ENCODE results near the gene IKBKG.
"Not testable (repeated sequence)": the region's sequence is repeated elsewhere in the genome, so short reads cannot be mapped to it uniquely, and the experiment has no call there.

IKBKG gene

DNA sequence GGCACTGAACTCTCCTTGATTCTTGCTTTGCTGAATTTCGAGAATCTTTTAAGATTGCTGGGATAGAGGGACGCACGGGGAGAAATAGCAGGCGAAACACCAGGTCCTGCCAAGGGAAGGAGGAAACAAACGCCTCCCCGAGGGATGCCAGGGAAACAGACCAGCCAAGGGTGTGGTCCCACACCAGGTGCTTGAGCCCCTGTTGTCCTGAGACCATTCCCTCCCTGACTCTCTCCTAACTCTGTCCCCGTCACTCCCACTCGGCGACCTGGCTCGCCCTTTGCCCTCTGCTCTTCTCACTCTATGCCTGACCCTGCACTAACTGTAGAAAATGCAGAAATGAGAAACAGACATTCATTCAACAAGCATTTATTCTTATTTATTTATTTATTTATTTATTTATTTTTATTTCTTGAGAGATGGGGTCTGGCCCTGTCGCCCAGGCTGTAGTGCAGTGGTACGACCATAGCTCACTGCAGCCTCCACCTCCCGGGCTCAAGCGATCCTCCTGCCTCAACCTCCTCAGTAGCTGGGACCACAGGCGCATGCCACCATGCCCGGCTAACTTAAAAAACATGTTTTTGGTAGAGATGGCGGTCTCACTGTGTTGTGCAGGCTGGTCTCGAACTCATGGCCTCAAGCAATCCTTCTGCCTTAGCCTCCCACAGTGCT is 55.5 kb downstream of the IKBKG start:
- CTCF ChIA-PET = no interaction called here
- Histone ChIP-seq H3K27me3 (replicated peaks in 2 of 5; ENCODE audit: control insufficient read depth in 4 of 5, insufficient read depth in 5 of 5, low read length in 4 of 5) (no peaks in the 10 kb centered on the region), H3K4me1 (ENCODE audit: control extremely low read depth in 1 of 4, control insufficient read depth in 4 of 4, insufficient read depth in 4 of 4, low read length in 3 of 4) (peaks cover 0 to 26% (median 16%) of the 10 kb centered on the region in 4 experiments), H3K4me3 (ENCODE audit: control insufficient read depth in 1 of 7, extremely low read depth in 1 of 7, insufficient read depth in 4 of 7, low read depth in 2 of 7, low read length in 6 of 7) (no peak overlapping the region), H3K27ac (ENCODE audit: insufficient read depth in 1 of 2, low read depth in 1 of 2, low read length in 2 of 2, poor library complexity in 1 of 2, severe bottlenecking in 2 of 2) (no peak overlapping the region), H3K9me3 (ENCODE audit: control extremely low read depth in 1 of 5, control insufficient read depth in 4 of 5, insufficient read depth in 2 of 5, low read depth in 1 of 5, low read length in 4 of 5) (no peaks in the 10 kb centered on the region), H3K36me3 (ENCODE audit: control insufficient read depth in 4 of 4, insufficient read depth in 4 of 4, low read length in 3 of 4) (no peaks in the 10 kb centered on the region)
- POLR2A ChIA-PET = no interaction called here
- 90% methylated on average over 16 of the region's 18 CpGs for WGBS (ENCODE audit: insufficient coverage)
- no peak for DNase-seq

- no peaks in the 10 kb centered on the region for H3K36me3 ChIP-seq (ENCODE audit: control insufficient read depth in 4 of 4, insufficient read depth in 4 of 4, low read length in 3 of 4)
- H3K4me1 ChIP-seq (ENCODE audit: control extremely low read depth in 1 of 4, control insufficient read depth in 4 of 4, insufficient read depth in 4 of 4, low read length in 3 of 4) = peaks cover 0 to 26% (median 16%) of the 10 kb centered on the region in 4 experiments
- H3K27ac ChIP-seq (ENCODE audit: insufficient read depth in 1 of 2, low read depth in 1 of 2, low read length in 2 of 2, poor library complexity in 1 of 2, severe bottlenecking in 2 of 2) = no peak overlapping the region
- POLR2A ChIA-PET = no interaction called here
- CTCF ChIA-PET = no interaction called here
- WGBS (ENCODE audit: insufficient coverage) = 85% methylated on average over 9 of the region's 13 CpGs
- H3K9me3 ChIP-seq (ENCODE audit: control extremely low read depth in 1 of 5, control insufficient read depth in 4 of 5, insufficient read depth in 2 of 5, low read depth in 1 of 5, low read length in 4 of 5) = no peaks in the 10 kb centered on the region
- peak; percentile 56 to 91 (median 88) for DNase-seq
- no peak overlapping the region for H3K4me3 ChIP-seq (ENCODE audit: control insufficient read depth in 1 of 7, extremely low read depth in 1 of 7, insufficient read depth in 4 of 7, low read depth in 2 of 7, low read length in 6 of 7)
- H3K27me3 ChIP-seq (replicated peaks in 2 of 5; ENCODE audit: control insufficient read depth in 4 of 5, insufficient read depth in 5 of 5, low read length in 4 of 5) = no peaks in the 10 kb centered on the region
Observed at GRCh38 chrX:154603438-154604430, 56.3 kb downstream of the IKBKG start.

- Histone ChIP-seq H3K36me3 (ENCODE audit: control insufficient read depth in 4 of 4, insufficient read depth in 4 of 4, low read length in 3 of 4) (no peaks in the 10 kb centered on the region), H3K4me1 (ENCODE audit: control extremely low read depth in 1 of 4, control insufficient read depth in 4 of 4, insufficient read depth in 4 of 4, low read length in 3 of 4) (peaks cover 0 to 15% (median 5%) of the 10 kb centered on the region in 4 experiments), H3K27ac (ENCODE audit: insufficient read depth in 1 of 2, low read depth in 1 of 2, low read length in 2 of 2, poor library complexity in 1 of 2, severe bottlenecking in 2 of 2) (no peak overlapping the region), H3K4me3 (ENCODE audit: control insufficient read depth in 1 of 7, extremely low read depth in 1 of 7, insufficient read depth in 4 of 7, low read depth in 2 of 7, low read length in 6 of 7) (no peak overlapping the region), H3K27me3 (replicated peaks in 2 of 5; ENCODE audit: control insufficient read depth in 4 of 5, insufficient read depth in 5 of 5, low read length in 4 of 5) (no peaks in the 10 kb centered on the region), H3K9me3 (ENCODE audit: control extremely low read depth in 1 of 5, control insufficient read depth in 4 of 5, insufficient read depth in 2 of 5, low read depth in 1 of 5, low read length in 4 of 5) (no peaks in the 10 kb centered on the region)
- DNase-seq = no peak
- CTCF ChIA-PET = no interaction called here
- POLR2A ChIA-PET = no interaction called here
- 92% methylated on average over 5 of the region's 6 CpGs for WGBS (ENCODE audit: insufficient coverage)
Observed at GRCh38 chrX:154605566-154605965, 58.1 kb downstream of the IKBKG start.

DNA sequence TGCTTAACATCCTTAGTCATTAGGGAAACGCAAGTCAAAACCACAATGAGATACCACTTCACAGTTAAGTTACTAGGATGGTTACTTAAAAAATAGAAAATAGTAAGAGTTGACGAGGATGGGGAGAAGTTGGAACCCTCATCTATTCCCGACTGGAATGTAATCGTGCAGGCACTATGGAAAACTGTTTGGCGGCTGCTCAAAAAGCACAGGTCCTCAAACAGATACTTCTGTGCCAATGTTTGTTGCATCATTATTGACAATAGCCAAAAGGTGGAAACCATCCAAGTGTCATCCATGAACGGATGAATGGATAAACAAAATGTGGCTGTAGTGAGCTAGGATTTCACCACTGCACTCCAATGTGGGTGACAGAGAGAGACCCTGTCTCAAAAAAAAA is 60.0 kb downstream of the IKBKG start:
- WGBS (ENCODE audit: insufficient coverage) = 94% methylated on average over 4 of the region's 6 CpGs
- no peaks in the 10 kb centered on the region for H3K36me3 ChIP-seq (ENCODE audit: control insufficient read depth in 4 of 4, insufficient read depth in 4 of 4, low read length in 3 of 4)

DNA sequence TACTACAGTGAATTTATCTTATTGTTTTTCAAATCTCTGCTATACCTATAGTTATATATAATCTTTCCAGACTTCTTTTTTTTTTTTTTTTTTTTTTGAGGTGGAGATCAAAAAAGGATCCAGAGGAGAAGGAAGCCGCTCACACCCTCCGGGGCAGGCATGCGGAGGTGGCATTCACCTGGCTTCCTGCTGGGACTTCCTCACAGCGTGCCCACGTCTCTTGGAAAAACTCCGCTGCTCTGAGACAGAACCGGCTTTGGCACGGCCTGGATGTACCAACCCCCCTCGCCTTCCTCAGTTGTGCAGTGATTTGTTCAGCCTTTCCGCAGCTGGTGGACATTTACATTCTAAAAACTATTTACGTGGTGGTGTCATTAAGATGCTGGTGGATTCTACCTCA is 60.6 kb downstream of the IKBKG start:
- H3K9me3 ChIP-seq (ENCODE audit: control extremely low read depth in 1 of 5, control insufficient read depth in 4 of 5, insufficient read depth in 2 of 5, low read depth in 1 of 5, low read length in 4 of 5); H3K27me3 ChIP-seq (replicated peaks in 2 of 5; ENCODE audit: control insufficient read depth in 4 of 5, insufficient read depth in 5 of 5, low read length in 4 of 5); H3K4me3 ChIP-seq (ENCODE audit: control insufficient read depth in 1 of 7, extremely low read depth in 1 of 7, insufficient read depth in 4 of 7, low read depth in 2 of 7, low read length in 6 of 7); H3K36me3 ChIP-seq (ENCODE audit: control insufficient read depth in 4 of 4, insufficient read depth in 4 of 4, low read length in 3 of 4); H3K27ac ChIP-seq (ENCODE audit: insufficient read depth in 1 of 2, low read depth in 1 of 2, low read length in 2 of 2, poor library complexity in 1 of 2, severe bottlenecking in 2 of 2); POLR2A ChIA-PET; DNase-seq; CTCF ChIA-PET: not testable (repeated sequence)
- peaks cover 0 to 13% (median 5%) of the 10 kb centered on the region in 4 experiments for H3K4me1 ChIP-seq (ENCODE audit: control extremely low read depth in 1 of 4, control insufficient read depth in 4 of 4, insufficient read depth in 4 of 4, low read length in 3 of 4)
- WGBS (ENCODE audit: insufficient coverage) = no CpG with 5 or more reads among the region's 11 CpGs

More for the DNA sequence above, 60.0 kb downstream of the IKBKG start:
- peak in 2 of 3 donors; percentile 36 to 44 for DNase-seq
- peaks cover 0 to 15% (median 5%) of the 10 kb centered on the region in 4 experiments for H3K4me1 ChIP-seq (ENCODE audit: control extremely low read depth in 1 of 4, control insufficient read depth in 4 of 4, insufficient read depth in 4 of 4, low read length in 3 of 4)
- no peaks in the 10 kb centered on the region for H3K27me3 ChIP-seq (replicated peaks in 2 of 5; ENCODE audit: control insufficient read depth in 4 of 5, insufficient read depth in 5 of 5, low read length in 4 of 5)
- no peak overlapping the region for H3K27ac ChIP-seq (ENCODE audit: insufficient read depth in 1 of 2, low read depth in 1 of 2, low read length in 2 of 2, poor library complexity in 1 of 2, severe bottlenecking in 2 of 2)
- ChIA-PET CTCF (no interaction called here), POLR2A (no interaction called here)
- H3K9me3 ChIP-seq (ENCODE audit: control extremely low read depth in 1 of 5, control insufficient read depth in 4 of 5, insufficient read depth in 2 of 5, low read depth in 1 of 5, low read length in 4 of 5) = no peaks in the 10 kb centered on the region
- H3K4me3 ChIP-seq (ENCODE audit: control insufficient read depth in 1 of 7, extremely low read depth in 1 of 7, insufficient read depth in 4 of 7, low read depth in 2 of 7, low read length in 6 of 7) = no peak overlapping the region

DNA sequence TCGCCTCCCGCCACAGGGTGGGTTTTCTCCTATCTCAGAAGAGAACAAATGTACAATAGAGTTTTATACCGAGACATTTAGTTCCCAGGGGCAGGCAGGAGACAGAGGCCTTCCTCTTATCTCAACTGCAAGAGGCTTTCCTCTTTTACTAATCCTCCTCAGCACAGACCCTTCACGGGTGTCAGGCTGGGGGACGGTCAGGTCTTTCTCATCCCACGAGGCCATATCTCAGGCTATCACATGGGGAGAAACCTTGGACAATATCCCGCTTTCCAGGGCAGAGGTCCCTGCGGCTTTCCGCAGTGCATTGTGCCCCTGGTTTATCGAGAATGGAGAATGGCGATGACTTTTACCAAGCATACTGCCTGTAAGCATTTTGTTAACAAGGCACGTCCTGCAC is 61.4 kb downstream of the IKBKG start:
- H3K36me3 ChIP-seq (ENCODE audit: control insufficient read depth in 4 of 4, insufficient read depth in 4 of 4, low read length in 3 of 4); H3K4me3 ChIP-seq (ENCODE audit: control insufficient read depth in 1 of 7, extremely low read depth in 1 of 7, insufficient read depth in 4 of 7, low read depth in 2 of 7, low read length in 6 of 7); CTCF ChIA-PET; H3K27ac ChIP-seq (ENCODE audit: insufficient read depth in 1 of 2, low read depth in 1 of 2, low read length in 2 of 2, poor library complexity in 1 of 2, severe bottlenecking in 2 of 2); POLR2A ChIA-PET; H3K27me3 ChIP-seq (replicated peaks in 2 of 5; ENCODE audit: control insufficient read depth in 4 of 5, insufficient read depth in 5 of 5, low read length in 4 of 5); H3K4me1 ChIP-seq (ENCODE audit: control extremely low read depth in 1 of 4, control insufficient read depth in 4 of 4, insufficient read depth in 4 of 4, low read length in 3 of 4); H3K9me3 ChIP-seq (ENCODE audit: control extremely low read depth in 1 of 5, control insufficient read depth in 4 of 5, insufficient read depth in 2 of 5, low read depth in 1 of 5, low read length in 4 of 5); DNase-seq: not testable (repeated sequence)
- 67% methylated on average over 6 of the region's 12 CpGs for WGBS (ENCODE audit: insufficient coverage)

DNA sequence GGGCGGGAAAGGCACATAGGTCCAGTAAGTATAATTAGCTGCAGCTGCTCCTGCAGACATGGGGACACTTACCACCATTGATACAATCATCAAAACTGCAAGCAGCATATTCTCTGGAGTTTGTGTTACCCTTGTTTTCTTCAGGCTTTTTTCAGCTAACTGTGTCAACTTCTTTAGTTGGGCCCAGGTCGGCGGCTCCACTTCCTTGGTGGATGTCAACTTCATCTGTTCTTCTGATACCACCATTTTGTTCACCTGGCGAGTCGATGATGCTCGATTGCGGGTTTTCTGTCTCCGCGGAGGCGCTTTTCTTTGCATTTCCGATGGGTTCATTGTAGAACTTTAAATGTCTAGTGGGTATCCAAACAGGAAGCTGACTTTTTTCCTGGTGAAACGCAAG is 63.7 kb downstream of the IKBKG start:
- POLR2A ChIA-PET; H3K27me3 ChIP-seq (replicated peaks in 2 of 5; ENCODE audit: control insufficient read depth in 4 of 5, insufficient read depth in 5 of 5, low read length in 4 of 5); H3K27ac ChIP-seq (ENCODE audit: insufficient read depth in 1 of 2, low read depth in 1 of 2, low read length in 2 of 2, poor library complexity in 1 of 2, severe bottlenecking in 2 of 2); H3K4me3 ChIP-seq (ENCODE audit: control insufficient read depth in 1 of 7, extremely low read depth in 1 of 7, insufficient read depth in 4 of 7, low read depth in 2 of 7, low read length in 6 of 7); H3K9me3 ChIP-seq (ENCODE audit: control extremely low read depth in 1 of 5, control insufficient read depth in 4 of 5, insufficient read depth in 2 of 5, low read depth in 1 of 5, low read length in 4 of 5); DNase-seq; H3K36me3 ChIP-seq (ENCODE audit: control insufficient read depth in 4 of 4, insufficient read depth in 4 of 4, low read length in 3 of 4); H3K4me1 ChIP-seq (ENCODE audit: control extremely low read depth in 1 of 4, control insufficient read depth in 4 of 4, insufficient read depth in 4 of 4, low read length in 3 of 4): not testable (repeated sequence)
- CTCF ChIA-PET = interaction anchor here (1.8 kb wide), 1 partner anchor 17 kb away, joined by 5 read pairs; no protein-coding TSS in a partner anchor
- 90% methylated on average over 3 of the region's 12 CpGs for WGBS (ENCODE audit: insufficient coverage)
